GF-D8 (cell line): ENCODE results near the gene KIR3DL3.
"Not testable (repeated sequence)": the region's sequence is repeated elsewhere in the genome, so short reads cannot be mapped to it uniquely, and the experiment has no call there.

Experiments used
- DNase-seq: peaks from one replicate; lab custom pipeline; 2025; lab: John Stamatoyannopoulos, UW

The KIR3DL3 gene

GRCh38 chr19:54724142-54724541 lies at the start of gene KIR3DL3:
TSS of gene KIR3DL3 (plus strand) at chr19:54724442. CDS start at chr19:54724497, 55 bp downstream.
- DNase-seq: no peak

- peak; percentile 3 for DNase-seq
Observed at GRCh38 chr19:54676210-54676834, 47.9 kb upstream of the KIR3DL3 start.

GRCh38 chr19:54677217-54677616 lies 47.0 kb upstream of the KIR3DL3 start:
- no peak for DNase-seq

GRCh38 chr19:54681596-54681995 lies 42.6 kb upstream of the KIR3DL3 start:
- not testable (repeated sequence) for DNase-seq

- no peak for DNase-seq
Observed at GRCh38 chr19:54682306-54682856, 41.9 kb upstream of the KIR3DL3 start.

- DNase-seq: no peak
Observed at GRCh38 chr19:54684527-54684926, 39.7 kb upstream of the KIR3DL3 start.

GRCh38 chr19:54691582-54692297 lies 32.5 kb upstream of the KIR3DL3 start:
- DNase-seq: no peak

GRCh38 chr19:54692298-54692615 lies 32.0 kb upstream of the KIR3DL3 start:
- DNase-seq: no peak

GRCh38 chr19:54694648-54695047 lies 29.6 kb upstream of the KIR3DL3 start:
- DNase-seq: no peak

GRCh38 chr19:54696117-54696548 lies 28.1 kb upstream of the KIR3DL3 start:
- no peak for DNase-seq

GRCh38 chr19:54696766-54697165 lies 27.5 kb upstream of the KIR3DL3 start:
- no peak for DNase-seq

GRCh38 chr19:54697716-54698115 lies 26.5 kb upstream of the KIR3DL3 start:
- not testable (repeated sequence) for DNase-seq

GRCh38 chr19:54704928-54705327 lies 19.3 kb upstream of the KIR3DL3 start:
- no peak for DNase-seq

GRCh38 chr19:54707962-54708361 lies 16.3 kb upstream of the KIR3DL3 start:
- DNase-seq: no peak

GRCh38 chr19:54708781-54709180 lies 15.5 kb upstream of the KIR3DL3 start:
- DNase-seq: no peak

GRCh38 chr19:54709212-54709948 lies 14.9 kb upstream of the KIR3DL3 start:
- no peak for DNase-seq

- not testable (repeated sequence) for DNase-seq
Observed at GRCh38 chr19:54709956-54710355, 14.3 kb upstream of the KIR3DL3 start.

- no peak for DNase-seq
Observed at GRCh38 chr19:54724644-54725043, 402 bp downstream of the KIR3DL3 start.

- no peak for DNase-seq
Observed at GRCh38 chr19:54725321-54725720, 1.1 kb downstream of the KIR3DL3 start.

- DNase-seq: no peak
Observed at GRCh38 chr19:54727562-54727961, 3.3 kb downstream of the KIR3DL3 start.

- no peak for DNase-seq
Observed at GRCh38 chr19:54728167-54728566, 3.9 kb downstream of the KIR3DL3 start.

- DNase-seq: no peak
Observed at GRCh38 chr19:54729416-54730188, 5.4 kb downstream of the KIR3DL3 start.
